Measurements from ENCODE around the gene DPCD.

The DPCD gene

GRCh38 chr10:101587725-101588653, at the start of gene DPCD, which contains the start of gene POLL:
Gene DPCD, plus strand, starts transcription at chr10:101588321. Its CDS starts 16 bp downstream, at chr10:101588337.
Gene POLL, minus strand, starts transcription at chr10:101588257. Its CDS starts 897 bp downstream, at chr10:101587360.
- H3K4me3 ChIP-seq (ENCODE audit: low read depth, low read length), result peak within 1 kb of the TSS; percentile 77
- DNase-seq (ENCODE audit: low read depth), result peak; percentile 76
- TF ChIP-seq, protein P1, sequence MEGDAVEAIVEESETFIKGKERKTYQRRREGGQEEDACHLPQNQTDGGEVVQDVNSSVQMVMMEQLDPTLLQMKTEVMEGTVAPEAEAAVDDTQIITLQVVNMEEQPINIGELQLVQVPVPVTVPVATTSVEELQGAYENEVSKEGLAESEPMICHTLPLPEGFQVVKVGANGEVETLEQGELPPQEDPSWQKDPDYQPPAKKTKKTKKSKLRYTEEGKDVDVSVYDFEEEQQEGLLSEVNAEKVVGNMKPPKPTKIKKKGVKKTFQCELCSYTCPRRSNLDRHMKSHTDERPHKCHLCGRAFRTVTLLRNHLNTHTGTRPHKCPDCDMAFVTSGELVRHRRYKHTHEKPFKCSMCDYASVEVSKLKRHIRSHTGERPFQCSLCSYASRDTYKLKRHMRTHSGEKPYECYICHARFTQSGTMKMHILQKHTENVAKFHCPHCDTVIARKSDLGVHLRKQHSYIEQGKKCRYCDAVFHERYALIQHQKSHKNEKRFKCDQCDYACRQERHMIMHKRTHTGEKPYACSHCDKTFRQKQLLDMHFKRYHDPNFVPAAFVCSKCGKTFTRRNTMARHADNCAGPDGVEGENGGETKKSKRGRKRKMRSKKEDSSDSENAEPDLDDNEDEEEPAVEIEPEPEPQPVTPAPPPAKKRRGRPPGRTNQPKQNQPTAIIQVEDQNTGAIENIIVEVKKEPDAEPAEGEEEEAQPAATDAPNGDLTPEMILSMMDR (IDR thresholded peaks at IDR 0.05; ENCODE audit: low read depth, low read length, missing control alignments), result no peak

- TF ChIP-seq, protein P1 (IDR thresholded peaks at IDR 0.05; ENCODE audit: low read depth, low read length, missing control alignments), result no peak
- no peak for DNase-seq (ENCODE audit: low read depth)
- no peak overlapping the region for H3K4me3 ChIP-seq (ENCODE audit: low read depth, low read length)
Observed at GRCh38 chr10:101538446-101538845, 49.7 kb upstream of the DPCD start.

- DNase-seq (ENCODE audit: low read depth), result no peak
- H3K4me3 ChIP-seq (ENCODE audit: low read depth, low read length), result no peak overlapping the region
- TF ChIP-seq, protein P1 (IDR thresholded peaks at IDR 0.05; ENCODE audit: low read depth, low read length, missing control alignments), result no peak
Observed at GRCh38 chr10:101545898-101546297, 42.2 kb upstream of the DPCD start.

GRCh38 chr10:101550965-101551364, 37.2 kb upstream of the DPCD start:
- DNase-seq (ENCODE audit: low read depth), result no peak
- TF ChIP-seq, protein P1 (IDR thresholded peaks at IDR 0.05; ENCODE audit: low read depth, low read length, missing control alignments), result no peak
- no peak overlapping the region for H3K4me3 ChIP-seq (ENCODE audit: low read depth, low read length)

- H3K4me3 ChIP-seq (ENCODE audit: low read depth, low read length), result no peak overlapping the region
- TF ChIP-seq, protein P1 (IDR thresholded peaks at IDR 0.05; ENCODE audit: low read depth, low read length, missing control alignments), result no peak
Observed at GRCh38 chr10:101552442-101552841, 35.7 kb upstream of the DPCD start.

GRCh38 chr10:101557541-101557940, 30.6 kb upstream of the DPCD start:
- H3K4me3 ChIP-seq (ENCODE audit: low read depth, low read length), result no peak overlapping the region
- DNase-seq (ENCODE audit: low read depth), result no peak
- TF ChIP-seq, protein P1 (IDR thresholded peaks at IDR 0.05; ENCODE audit: low read depth, low read length, missing control alignments), result no peak

More at GRCh38 chr10:101552442-101552841, 35.7 kb upstream of the DPCD start:
- no peak for DNase-seq (ENCODE audit: low read depth)

All from GM12864 (cell line).